PC-9 (cell line): ENCODE measurements around the gene SPATA16.

Source experiments
- EZH2 ChIP-seq: fragments of 200-600 bp; sonication (generic); IDR thresholded peaks from 2 replicates; pipeline ENCODE4 v1.8.0; 2017; ENCODE audit warnings: antibody characterized with exemption, low read depth
- TF ChIP-seq, protein P1 (sequence below): fragments of 200-600 bp; sonication (generic); conservative IDR thresholded peaks from 2 replicates; pipeline ENCODE4 v1.6.1; 2017; ENCODE audit warnings: mixed run types, antibody characterized with exemption, mild to moderate bottlenecking, moderate library complexity

DNA sequence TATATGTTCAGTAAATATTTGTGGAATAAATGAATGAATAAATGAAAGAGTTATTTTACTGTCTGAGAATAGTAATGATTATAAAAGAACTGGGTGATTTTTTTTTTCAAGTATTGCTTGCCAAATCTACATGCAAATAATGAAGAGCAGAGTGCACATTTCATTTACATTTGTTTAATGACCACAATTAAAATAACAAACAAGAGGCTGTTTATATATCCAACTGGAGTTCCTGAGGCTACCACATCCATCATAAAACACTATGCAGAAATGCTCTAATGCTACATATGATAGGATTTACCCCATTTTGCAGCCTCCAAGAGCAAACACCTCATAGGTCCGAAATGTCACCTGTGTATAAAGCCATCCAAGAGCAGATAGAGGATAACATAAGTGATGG is 266.0 kb downstream of the SPATA16 start:
- TF ChIP-seq, protein P1, sequence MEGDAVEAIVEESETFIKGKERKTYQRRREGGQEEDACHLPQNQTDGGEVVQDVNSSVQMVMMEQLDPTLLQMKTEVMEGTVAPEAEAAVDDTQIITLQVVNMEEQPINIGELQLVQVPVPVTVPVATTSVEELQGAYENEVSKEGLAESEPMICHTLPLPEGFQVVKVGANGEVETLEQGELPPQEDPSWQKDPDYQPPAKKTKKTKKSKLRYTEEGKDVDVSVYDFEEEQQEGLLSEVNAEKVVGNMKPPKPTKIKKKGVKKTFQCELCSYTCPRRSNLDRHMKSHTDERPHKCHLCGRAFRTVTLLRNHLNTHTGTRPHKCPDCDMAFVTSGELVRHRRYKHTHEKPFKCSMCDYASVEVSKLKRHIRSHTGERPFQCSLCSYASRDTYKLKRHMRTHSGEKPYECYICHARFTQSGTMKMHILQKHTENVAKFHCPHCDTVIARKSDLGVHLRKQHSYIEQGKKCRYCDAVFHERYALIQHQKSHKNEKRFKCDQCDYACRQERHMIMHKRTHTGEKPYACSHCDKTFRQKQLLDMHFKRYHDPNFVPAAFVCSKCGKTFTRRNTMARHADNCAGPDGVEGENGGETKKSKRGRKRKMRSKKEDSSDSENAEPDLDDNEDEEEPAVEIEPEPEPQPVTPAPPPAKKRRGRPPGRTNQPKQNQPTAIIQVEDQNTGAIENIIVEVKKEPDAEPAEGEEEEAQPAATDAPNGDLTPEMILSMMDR: no peak
- no peak for TF ChIP-seq EZH2
